OCI-M2 (cell line): ENCODE data around the gene DOCK1.

Experiments
- DNase-seq: peaks from one replicate; lab custom pipeline; 2025; ENCODE audit not compliant: unreplicated experiment; lab: John Stamatoyannopoulos, UW

DOCK1 gene

GRCh38 chr10:127414024-127414423, 508.8 kb downstream of the DOCK1 start:
- DNase-seq: no peak

- DNase-seq: no peak
Measured at GRCh38 chr10:127415116-127415515, 509.9 kb downstream of the DOCK1 start.

- no peak for DNase-seq
Measured at GRCh38 chr10:127415901-127416581, 510.8 kb downstream of the DOCK1 start.

- DNase-seq: no peak
Measured at GRCh38 chr10:127417031-127417430, 511.8 kb downstream of the DOCK1 start.

GRCh38 chr10:127417686-127418401, 512.6 kb downstream of the DOCK1 start:
- DNase-seq: no peak

GRCh38 chr10:127418536-127419168, 513.4 kb downstream of the DOCK1 start:
- DNase-seq: no peak

GRCh38 chr10:127420138-127420684, 515.0 kb downstream of the DOCK1 start:
- DNase-seq: no peak

- no peak for DNase-seq
Measured at GRCh38 chr10:127423218-127423915, 518.1 kb downstream of the DOCK1 start.

- no peak for DNase-seq
Measured at GRCh38 chr10:127424594-127425264, 519.5 kb downstream of the DOCK1 start.

GRCh38 chr10:127426746-127427145, 521.5 kb downstream of the DOCK1 start:
- DNase-seq: no peak

- DNase-seq: no peak
Measured at GRCh38 chr10:127427926-127428325, 522.7 kb downstream of the DOCK1 start.

GRCh38 chr10:127428385-127428980, 523.3 kb downstream of the DOCK1 start:
- DNase-seq: no peak

GRCh38 chr10:127429601-127430312, 524.5 kb downstream of the DOCK1 start:
- no peak for DNase-seq

GRCh38 chr10:127431525-127431924, 526.3 kb downstream of the DOCK1 start:
- DNase-seq: no peak

GRCh38 chr10:127434006-127434405, 528.8 kb downstream of the DOCK1 start:
- DNase-seq: no peak

- DNase-seq: no peak
Measured at GRCh38 chr10:127435246-127435645, 530.0 kb downstream of the DOCK1 start.

- DNase-seq: no peak
Measured at GRCh38 chr10:127440371-127440770, 535.1 kb downstream of the DOCK1 start.

- DNase-seq: no peak
Measured at GRCh38 chr10:127441350-127442219, 536.4 kb downstream of the DOCK1 start.

GRCh38 chr10:127442220-127442525, 536.9 kb downstream of the DOCK1 start:
- DNase-seq: no peak
